HL-60 (cell line): ENCODE measurements around the gene UGT2A3.

ENCODE experiments used
- DNase-seq, 2 experiments: peaks; one replicate each; pipeline ENCODE4 v3.0.0-alpha.2; 2010 to 2020; ENCODE audit warnings: low read depth in 1 of 2, low spot score in 1 of 2
- H3K27ac ChIP-seq: fragments of 250-450 bp; sonication (Bioruptor Pico); replicated peaks from 2 replicates; pipeline ENCODE4 v1.5.1; 2020; ENCODE audit warnings: mild to moderate bottlenecking, moderate library complexity
- H3K27me3 ChIP-seq: fragments of 250-450 bp; sonication (Bioruptor Pico); 2 replicates; pipeline ENCODE4 v1.5.1; 2021; ENCODE audit warnings: mild to moderate bottlenecking, moderate library complexity; ENCODE audit not compliant: insufficient read depth, poor library complexity, severe bottlenecking
- H3K4me3 ChIP-seq: replicated peaks from 2 replicates; pipeline ENCODE4 v1.5.1; 2011; ENCODE audit warnings: mild to moderate bottlenecking, control low read depth, low read length; ENCODE audit not compliant: insufficient read depth
- CTCF ChIP-seq: IDR thresholded peaks from one replicate; pipeline ENCODE4 v1.5.1; 2011; ENCODE audit warnings: low read length, control low read depth, inconsistent platforms; ENCODE audit not compliant: insufficient read depth
- GABPA ChIP-seq: IDR thresholded peaks from 2 replicates; pipeline ENCODE4 v1.6.1; 2012; ENCODE audit warnings: low read depth
- POLR2AphosphoS5 ChIP-seq: IDR thresholded peaks from 2 replicates; pipeline ENCODE4 v1.6.1; 2012; ENCODE audit warnings: low read depth
- REST ChIP-seq: IDR thresholded peaks from 2 replicates; pipeline ENCODE4 v1.6.1; 2012; ENCODE audit warnings: low read depth; ENCODE audit not compliant: insufficient replicate concordance
- SPI1 ChIP-seq: IDR thresholded peaks from 2 replicates; pipeline ENCODE4 v1.6.1; 2012; ENCODE audit warnings: low read depth, mild to moderate bottlenecking, borderline replicate concordance

Gene UGT2A3

GRCh38 chr4:68987007-68987406, 35.4 kb upstream of the UGT2A3 start:
- no peaks in the 10 kb centered on the region for H3K27me3 ChIP-seq
- no peak overlapping the region for H3K27ac ChIP-seq
- TF ChIP-seq POLR2AphosphoS5 (no peak), REST (no peak), SPI1 (no peak), CTCF (no peak), GABPA (no peak)
- no peak for DNase-seq
- H3K4me3 ChIP-seq: no peak overlapping the region

GRCh38 chr4:68985442-68985841, 33.8 kb upstream of the UGT2A3 start:
- Histone ChIP-seq H3K27me3 (no peaks in the 10 kb centered on the region), H3K27ac (no peak overlapping the region), H3K4me3 (no peak overlapping the region)
- DNase-seq: no peak
- no peak for TF ChIP-seq POLR2AphosphoS5
- no peak for TF ChIP-seq GABPA
- TF ChIP-seq REST: no peak
- TF ChIP-seq SPI1: no peak
- TF ChIP-seq CTCF: no peak

- no peak for DNase-seq
- H3K27ac ChIP-seq: no peak overlapping the region
- TF ChIP-seq CTCF (no peak), POLR2AphosphoS5 (no peak), REST (no peak), GABPA (no peak), SPI1 (no peak)
Measured at GRCh38 chr4:68984947-68985346, 33.3 kb upstream of the UGT2A3 start.

More at GRCh38 chr4:68984947-68985346, 33.3 kb upstream of the UGT2A3 start:
- Histone ChIP-seq H3K27me3 (no peaks in the 10 kb centered on the region), H3K4me3 (no peak overlapping the region)
